ENCODE measurements around the gene PBX1. TPM values are rescaled to one million over a fixed set of nuclear protein-coding genes. Genes with fewer than 3 reads are reported as not detected.

PBX1 gene
- total RNA-seq, 1 donor from 2014 or later: not detected

DNA sequence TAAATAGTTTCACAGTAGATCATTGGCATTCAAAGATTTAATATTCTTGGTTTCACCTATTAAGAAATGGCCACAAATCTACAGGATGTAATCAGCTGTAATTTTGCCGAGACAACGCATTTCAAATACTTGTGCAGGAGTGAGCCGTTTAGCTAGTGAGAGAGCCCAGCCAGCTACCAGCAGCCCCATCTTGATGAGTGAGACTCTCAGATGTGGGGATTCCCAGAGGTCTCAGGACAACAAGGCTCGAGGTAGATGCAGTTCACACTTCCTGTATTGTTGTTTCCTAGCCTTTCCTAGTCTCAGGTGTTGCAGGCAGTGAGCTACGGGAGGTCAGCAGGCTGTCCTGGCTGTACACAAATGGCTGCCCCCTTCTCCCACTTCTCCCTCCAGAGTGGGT, 108.6 kb downstream of the PBX1 start:
- intact Hi-C loops (cut with micrococcal nuclease): no loop called here

DNA sequence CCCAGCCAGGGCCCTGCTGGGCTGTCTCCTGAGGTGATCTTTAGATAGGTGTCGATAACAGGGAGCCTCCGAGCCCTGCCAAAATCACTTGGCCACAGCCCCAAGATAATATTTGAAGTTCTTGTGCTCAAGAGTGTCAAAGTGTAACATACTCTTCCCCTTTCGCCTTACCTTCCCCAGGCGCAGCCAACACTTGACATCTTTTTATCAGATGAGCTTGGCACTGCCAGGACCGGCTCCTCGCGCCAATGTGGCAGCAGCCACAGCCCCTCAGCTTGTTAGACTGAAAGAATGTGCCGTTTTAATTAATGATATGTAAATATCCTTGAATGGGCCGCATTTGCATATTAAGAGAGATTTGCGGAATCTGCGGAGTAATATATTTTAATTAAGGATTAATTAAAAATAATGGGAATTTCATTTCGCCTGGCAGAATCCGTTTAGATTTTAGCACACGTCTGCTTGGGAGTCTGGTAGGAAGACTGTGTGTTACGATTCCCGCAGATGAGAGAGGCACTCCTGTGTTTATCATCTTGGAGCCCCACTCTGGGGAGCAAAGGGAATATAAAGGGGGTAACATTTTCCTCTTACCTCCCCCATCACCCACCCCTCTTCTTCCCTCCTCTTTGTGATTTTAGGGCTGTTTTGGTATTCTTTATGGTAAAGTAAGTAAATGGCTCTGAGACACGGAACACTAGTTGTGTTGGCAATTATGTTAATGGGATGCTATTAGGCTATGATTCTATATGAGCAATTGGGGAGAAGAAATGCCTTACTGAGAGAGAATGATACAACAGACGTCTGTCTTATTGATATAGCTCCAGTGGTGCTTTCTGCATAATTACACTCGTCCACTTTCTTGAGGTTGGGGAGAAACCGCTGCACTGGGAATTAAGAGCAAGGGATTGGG, 109.8 kb downstream of the PBX1 start:
- intact Hi-C loops (cut with micrococcal nuclease): no loop called here

DNA sequence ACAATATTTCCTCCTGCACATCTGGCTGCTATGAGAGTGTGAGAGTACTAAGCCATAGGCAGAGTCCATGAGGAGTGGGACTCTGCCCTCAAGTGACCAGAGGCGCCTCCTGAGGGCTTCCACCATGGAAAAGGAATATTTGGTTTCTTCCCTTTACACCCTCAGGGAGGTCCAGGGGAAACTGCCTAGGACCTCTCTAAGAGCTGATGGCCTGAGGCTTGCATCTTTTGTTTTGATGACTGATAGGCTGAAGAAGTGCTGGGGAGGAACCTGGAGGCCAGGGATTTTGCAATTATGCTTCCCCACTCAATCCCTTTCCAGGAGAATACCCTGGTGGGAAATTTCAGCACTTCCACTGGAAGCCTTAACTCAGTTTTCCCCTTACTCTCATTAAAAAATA, 111.0 kb downstream of the PBX1 start:
- intact Hi-C loops (cut with micrococcal nuclease): no loop called here

DNA sequence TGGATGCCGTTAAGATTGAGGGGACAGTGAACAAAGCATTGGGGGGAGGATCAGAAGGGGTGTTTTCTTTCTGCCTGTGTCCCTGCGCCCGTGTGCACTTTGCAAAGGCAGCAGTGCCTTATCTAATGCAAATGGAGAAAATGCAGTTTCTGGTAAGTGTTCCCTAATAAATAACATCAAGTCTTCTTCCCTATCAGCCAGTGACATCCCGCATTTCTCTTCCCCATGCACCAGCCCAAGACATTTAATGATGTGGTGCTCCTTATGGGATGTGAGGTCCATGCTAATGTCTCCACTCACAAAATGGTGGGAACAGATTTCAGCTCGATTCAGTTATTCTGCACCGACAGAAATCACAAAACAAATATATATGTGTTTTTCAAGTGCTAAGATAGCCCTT, 111.8 kb downstream of the PBX1 start:
- intact Hi-C loops (cut with micrococcal nuclease): no loop called here

DNA sequence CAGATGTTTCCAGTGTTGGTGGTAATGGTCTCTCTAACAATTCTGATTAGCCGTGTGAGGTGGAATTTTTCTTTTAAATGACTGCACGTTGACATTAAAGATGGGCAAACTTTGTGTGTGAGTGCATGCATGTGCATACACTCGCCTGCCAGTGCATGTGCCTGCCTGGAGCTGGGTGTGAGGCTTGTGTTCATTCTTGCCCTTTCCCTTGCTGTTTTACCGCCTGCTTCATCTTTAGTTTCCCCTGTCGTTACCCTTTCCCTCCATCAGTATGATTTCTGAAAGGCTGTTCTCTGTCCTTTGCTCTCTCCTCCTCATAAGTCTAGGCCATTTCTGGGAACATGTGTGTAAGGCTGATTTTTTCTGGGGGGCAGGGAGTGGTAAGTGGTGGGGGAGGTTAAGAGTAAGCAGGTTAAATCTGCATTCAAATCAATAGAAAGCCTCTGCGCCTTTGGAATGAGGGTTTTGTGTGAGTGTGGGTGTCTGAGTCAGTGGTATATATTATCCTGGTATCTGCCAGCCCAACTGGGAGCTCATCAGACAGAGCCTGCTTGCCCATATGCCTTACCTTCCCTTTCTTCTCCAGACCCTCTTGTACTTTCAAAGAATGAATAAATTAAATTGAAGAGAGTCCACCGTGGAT, 112.5 kb downstream of the PBX1 start:
- intact Hi-C loops (cut with micrococcal nuclease): no loop called here

DNA sequence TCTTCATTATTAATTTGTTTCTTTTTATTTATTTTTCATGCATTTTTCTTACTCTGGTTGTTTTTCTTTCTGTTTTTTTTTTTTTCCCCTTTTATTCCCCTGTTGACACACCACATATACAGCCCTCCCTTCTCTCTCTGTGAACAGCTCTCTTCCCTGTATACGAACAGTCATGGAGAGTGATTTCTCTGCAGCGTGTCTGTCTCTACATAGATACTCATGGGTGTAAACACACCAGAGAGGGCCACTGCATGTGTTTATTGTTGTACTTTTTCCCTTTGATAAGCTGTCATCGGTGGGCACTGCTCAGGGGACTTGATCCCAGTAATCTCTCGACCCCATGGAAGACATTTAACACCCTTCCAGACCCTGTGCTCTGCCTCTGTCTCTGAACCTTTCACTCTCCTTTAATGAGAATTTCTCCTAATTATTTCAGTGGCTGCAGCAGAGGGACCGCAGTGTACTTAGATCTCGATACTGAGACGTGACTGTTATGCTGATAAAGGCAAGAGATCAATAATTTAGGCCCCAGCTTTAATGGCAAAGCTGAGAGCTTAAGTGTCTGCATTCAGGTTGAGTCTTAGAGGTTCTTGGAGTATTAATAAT, 113.1 kb downstream of the PBX1 start:
- intact Hi-C loops (cut with micrococcal nuclease): no loop called here

DNA sequence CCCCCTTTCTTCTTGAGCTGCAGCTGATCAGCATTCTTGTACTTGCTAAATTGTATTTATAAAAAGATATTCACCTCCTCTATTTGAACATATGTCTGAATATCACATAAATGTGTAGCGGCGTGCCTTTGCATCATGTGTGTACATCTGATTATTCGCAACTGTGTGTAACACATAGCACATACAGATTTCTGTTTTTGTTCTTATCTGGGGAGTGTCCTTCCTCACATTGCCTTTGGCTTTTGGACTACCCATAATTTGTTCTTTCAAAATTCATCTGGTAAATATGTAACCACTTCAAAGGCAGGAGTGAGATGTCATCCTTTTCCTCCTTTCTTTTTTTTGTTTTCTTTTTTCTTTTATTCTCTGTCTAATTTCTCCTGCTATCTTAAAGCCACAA, 113.6 kb downstream of the PBX1 start:
- intact Hi-C loops (cut with micrococcal nuclease): no loop called here

DNA sequence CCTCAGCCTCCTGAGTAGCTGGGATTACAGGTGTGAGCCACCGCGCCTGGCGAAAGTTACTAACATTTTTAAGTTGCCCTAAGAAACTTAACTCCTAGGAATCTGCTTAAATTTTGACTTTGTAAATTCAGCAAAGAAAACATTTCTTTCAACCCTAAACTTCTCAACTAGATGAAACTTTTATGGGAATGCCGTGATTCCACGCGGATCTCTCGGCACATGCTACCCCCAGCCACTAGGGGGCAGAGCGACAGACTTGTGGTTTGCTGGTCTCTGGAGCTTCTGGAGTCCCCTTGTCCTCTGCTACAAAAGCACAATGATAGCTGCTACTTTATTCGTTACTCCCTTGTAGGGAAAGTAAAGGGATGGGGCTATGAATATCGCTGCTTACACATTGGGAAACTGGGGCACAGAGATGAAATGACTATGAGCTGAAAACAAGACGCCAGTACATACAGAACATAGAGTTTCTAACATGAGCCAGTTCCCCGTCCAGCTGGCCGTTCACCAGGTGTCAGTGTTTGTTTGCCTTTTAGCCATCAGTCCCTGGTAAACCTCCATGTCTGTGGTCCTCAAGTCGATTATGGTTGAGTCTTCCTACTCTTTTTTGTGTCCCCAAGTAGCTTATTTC, 114.7 kb downstream of the PBX1 start:
- intact Hi-C loops (cut with micrococcal nuclease): no loop called here

DNA sequence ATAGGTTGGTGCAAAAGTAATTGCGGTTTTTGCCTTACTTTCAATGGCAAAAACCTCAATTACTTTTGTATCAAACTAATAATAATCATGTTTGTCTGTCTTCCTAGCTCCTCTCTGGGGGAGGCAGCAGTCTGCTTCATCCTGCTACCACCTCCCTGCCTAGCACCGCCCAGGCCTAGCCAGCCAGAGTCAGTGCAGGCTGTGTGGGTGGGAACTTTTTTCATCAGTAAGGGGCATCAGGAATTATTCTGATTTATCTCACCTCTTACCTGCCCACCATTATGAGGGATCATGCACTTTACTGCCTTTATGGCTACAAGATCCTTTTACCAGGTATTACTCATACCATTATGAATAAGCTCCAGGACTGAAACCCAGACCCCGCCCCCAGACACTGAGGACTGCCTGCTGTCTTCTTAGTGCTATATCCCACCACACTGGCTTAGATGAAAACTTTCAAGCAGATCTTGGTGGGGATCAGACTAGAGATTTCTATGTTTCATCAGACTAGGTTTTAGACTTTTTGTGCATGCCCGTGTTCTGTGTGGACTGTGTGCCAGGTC, 116.4 kb downstream of the PBX1 start:
- intact Hi-C loops (cut with micrococcal nuclease): no loop called here

DNA sequence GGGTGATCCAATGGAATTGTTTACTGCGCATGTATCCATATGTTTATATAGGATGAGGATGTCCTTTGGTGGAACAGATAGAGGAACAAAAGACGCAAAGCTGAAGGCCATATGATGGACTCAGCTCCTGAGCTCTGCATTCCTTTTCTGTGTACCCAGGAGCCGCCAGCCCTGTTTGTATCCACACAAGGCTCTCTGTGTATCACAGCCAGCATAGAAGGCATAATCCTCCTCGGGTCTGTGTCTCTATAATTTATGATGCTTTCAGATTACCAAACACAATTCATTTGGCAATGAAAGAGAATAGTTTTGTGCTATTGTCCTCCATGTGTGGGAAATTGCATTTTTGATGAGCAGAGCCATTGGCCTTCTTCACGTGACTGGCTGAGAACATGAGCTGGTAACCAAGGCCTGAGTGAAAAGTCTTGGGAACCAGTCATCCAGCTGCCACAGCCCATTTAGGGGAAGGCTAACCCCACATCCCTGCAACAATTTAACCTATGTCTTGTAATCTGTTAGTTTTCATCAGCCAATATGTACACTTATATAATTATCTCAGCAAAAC, 119.2 kb downstream of the PBX1 start:
- intact Hi-C loops (cut with micrococcal nuclease): no loop called here

DNA sequence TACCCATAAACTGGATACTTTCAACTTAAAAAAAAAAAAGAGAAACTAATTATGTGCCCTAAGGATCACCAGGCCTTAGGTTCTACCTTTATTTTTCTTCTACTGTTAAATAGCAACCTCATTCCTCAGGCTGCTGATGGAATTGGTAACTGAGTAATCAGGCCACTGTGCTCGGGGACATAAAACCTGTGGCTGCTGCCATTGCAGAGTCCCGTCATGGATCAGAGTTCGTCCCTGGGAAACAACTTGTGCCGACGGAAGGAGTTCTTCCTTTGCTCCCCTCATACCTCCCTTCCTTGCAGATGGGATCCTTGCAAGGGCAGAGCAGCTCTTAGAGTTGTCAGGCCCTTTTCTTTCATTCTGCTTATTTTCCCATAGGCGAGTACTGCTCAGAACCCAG, 123.6 kb downstream of the PBX1 start:
- intact Hi-C loops (cut with micrococcal nuclease): no loop called here

DNA sequence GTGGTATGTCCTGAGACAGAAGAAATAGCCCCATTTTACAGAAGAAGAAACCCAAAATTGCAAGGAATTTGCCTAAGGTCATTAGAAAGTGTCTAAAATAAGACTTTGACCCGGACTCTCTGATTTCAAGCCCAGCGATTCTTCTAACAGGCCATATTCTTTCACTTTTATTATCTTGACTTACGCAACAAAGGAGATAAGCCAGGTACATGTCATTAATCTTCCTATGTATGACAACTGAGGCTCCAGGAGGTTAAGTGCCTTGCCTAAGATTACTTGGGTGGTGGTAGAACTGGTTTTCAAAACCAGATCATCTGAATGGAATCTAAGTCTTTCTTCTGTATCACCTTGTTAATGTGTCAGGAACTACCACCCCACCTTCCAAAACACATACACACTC, 124.3 kb downstream of the PBX1 start:
- intact Hi-C loops (cut with micrococcal nuclease): no loop called here

DNA sequence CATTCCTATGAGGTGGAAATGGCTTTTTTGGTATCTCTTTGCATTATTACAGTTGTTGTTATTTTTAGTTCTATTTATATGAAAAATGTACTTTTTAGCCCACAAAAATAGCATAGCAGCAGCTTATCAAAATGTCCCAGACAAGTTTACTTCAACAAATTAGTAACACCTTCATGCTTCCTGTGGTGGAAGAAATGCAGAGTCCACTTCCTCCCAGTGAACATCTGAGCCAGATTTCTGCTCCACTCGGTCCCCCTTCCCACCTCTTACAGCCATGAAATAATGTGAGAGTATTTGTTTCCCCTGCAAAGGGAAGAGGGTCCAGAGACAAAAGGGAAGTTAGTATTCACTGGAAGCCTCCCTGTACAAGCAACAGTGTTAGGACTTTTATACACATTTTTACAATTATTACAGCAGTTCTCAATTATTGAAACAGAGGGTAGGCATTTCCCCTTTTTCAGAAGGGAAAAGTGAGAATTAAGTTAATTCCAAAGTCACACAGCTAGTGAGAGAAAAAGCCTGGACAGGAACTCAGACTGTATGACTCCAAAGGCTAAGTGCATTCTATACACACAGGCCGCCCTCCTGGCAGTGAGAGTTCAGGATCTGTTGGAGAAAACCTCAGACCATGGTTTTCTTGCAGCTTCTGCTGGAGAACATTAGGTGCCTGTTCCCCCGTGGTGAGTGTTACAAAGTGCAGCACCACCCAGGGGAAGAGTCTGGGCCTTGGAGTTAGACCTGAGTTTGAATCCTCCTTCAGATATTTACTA, 126.5 kb downstream of the PBX1 start:
- intact Hi-C loops (cut with micrococcal nuclease): no loop called here

DNA sequence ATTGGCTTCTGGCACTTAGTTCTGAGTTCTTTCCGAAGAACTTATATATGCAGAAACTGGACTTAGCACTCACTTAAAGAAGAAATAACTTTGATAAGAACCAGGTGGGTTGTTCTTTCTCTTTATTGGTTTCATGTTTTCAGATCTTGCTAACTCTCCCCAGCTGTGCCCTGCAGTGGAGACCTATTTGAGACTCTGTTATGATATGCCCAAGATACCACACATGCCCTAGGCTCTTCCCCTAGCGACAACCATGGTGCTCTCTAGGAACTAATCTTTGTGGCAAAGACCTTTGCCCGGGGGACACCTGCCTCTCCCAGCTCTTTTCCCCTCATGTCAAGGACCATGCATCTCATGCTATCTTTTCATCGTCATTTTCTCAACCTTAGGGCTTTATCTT, 128.8 kb downstream of the PBX1 start:
- intact Hi-C loops (cut with micrococcal nuclease): no loop called here

DNA sequence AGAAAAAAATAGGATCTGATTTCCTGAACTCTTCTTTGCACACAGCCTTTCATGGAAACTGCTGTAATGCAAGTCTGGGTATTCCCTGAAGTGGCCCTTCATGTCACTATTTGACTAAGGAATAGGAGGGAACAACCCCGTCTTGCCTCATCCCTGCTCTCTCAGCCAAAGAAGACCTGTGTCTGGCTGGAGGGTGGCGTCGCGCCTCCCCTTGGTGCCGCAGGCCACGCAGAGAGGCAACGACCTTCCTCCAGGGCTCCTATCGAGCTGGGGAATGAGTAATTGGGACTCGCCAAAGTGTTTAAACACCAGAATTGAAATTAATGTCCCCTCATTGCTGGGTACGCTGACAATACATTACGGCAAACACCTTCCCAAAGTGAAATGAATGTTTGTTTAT, 129.8 kb downstream of the PBX1 start:
- intact Hi-C loops (cut with micrococcal nuclease): no loop called here

DNA sequence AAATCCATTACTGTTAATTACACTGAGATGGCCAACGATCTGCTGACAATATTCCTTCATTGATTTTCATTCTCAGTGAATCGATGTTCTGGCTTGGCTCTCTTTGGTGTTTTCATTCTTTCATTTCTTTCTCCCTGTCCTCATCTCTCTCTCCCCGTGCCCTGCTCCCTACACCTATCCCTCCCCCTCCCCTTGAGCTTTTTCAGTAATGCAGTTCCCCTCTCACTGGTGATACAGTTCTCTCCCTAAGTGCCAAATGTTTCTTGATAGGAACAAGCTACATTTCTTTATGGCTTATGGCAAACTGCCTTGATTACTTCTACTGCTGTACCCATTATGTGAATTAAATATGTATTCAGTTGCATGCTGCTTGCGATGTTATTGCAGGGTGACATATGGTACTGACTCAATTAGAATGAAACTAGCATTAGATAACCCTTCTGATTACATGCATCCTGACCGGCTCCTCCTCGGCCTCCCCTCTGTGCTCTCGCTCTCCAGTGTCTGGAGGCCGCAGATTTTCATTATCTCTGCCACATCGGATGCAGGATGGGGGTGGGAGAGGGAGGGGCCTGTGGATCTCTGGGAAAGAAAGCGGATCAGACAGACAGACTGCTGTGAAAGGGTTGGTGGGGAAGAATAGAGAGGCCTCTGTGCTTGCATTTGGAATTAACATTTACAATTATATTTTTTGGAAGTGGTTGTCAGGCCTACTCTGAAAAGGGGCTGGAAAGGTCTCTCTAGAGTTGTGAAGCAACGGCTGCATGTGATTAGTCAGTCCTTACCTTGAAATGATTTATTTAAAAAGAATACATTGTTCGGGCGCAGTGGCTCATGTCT, 130.9 kb downstream of the PBX1 start:
- intact Hi-C loops (cut with micrococcal nuclease): no loop called here

DNA sequence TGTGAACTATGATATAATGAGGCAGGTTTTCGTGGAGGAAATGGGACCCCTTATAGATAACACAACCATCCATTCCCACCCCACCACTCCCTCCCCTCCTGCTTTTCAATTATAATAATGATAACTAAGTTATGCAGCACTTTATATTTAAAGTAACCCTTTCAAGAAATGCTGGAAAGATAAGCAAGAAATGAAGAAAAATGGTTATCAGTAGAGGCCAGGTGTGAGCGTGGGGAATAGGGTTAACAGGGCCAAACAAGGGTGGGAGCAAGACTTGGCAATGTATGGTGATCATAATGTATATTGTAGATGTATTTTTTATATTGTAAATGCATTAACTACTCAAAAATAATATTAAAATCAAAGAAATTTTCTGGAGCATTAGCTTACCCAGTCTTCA, 133.4 kb downstream of the PBX1 start:
- intact Hi-C loops (cut with micrococcal nuclease): no loop called here

DNA sequence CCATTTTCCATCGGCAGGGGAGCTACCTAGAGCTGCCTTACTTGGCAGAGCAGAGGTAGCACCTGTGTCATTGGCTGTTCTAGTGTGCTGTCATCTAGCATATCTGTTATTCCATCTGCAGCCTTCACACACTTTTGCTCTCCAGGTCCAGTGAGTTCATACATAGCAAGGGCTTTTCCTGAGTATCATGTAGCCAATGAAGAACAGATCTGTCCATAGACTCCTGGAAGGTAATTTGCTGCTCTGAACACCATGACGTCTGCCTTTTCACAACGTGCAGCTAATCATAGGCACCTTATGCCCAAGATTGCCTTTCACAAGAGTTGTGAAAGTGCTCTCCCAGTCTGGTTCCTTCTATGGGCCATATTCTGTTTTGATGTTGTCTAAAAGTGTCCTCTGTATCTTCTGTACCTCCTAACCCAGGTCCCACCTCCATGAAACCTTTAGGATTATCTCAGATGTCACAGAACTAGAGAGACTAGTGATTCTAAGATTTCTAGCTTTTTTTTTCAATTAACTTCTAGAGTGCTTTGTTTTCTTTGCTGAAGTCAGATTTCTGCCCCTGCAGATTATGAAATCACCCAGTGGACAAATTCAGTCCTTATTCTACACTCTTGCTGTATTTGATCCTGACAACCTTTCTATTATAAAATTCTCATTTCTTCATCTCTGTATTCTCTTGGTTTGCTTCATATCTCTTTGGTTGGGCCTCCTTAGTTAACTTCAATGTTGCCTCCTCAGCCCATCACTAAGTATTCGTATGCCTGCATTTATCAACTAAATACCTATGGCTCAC, 134.8 kb downstream of the PBX1 start:
- intact Hi-C loops (cut with micrococcal nuclease): no loop called here

DNA sequence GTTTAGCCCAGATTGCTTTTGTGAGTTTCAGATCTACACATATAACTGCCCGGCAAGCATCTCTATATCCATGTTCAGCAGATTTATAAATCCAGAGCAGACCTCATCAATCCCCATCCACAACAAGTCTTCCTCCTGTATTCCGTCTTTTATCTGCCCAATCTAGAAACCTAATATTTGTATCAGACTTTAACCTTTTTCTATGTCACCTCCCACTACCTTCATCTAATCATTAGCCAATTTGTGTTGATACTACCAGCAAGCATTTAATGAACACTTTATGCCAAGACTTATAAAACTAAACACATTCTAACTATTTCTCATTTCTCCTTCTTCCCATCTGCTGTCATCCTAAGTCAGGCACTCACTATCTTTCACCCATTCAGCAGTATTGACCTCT, 135.5 kb downstream of the PBX1 start:
- intact Hi-C loops (cut with micrococcal nuclease): no loop called here
